B cell (primary cell): ENCODE results near the gene PLCL1. TPM values are rescaled to one million over a fixed set of nuclear protein-coding genes. Genes with fewer than 3 reads are reported as not detected.

ENCODE experiments used
- ATAC-seq: fragments of 200-7000 bp; cut with Tn5 transposase; one replicate; pipeline ENCODE4 v1.10.0; 2021; ENCODE audit warnings: low read depth, mild to moderate bottlenecking, moderate number of reproducible peaks, moderate library complexity
- CTCF ChIA-PET: fragments of 350-600 bp; sonication (Branson Sonifier 250); formaldehyde crosslinking; loops from one replicate; lab custom pipeline; 2021; ENCODE audit warnings: antibody characterized with exemption, inconsistent platforms; lab: Charles Lee
- POLR2A ChIA-PET: fragments of 350-600 bp; sonication (Branson Sonifier 250); formaldehyde crosslinking; loops from one replicate; lab custom pipeline; 2021; ENCODE audit warnings: antibody characterized with exemption; lab: Charles Lee
- DNase-seq: peaks from one replicate; pipeline ENCODE4 v3.0.0; 2013
- H2AFZ ChIP-seq: 2 replicates; pipeline ENCODE4 v1.6.1; 2012; ENCODE audit warnings: mild to moderate bottlenecking, low read depth, low read length; ENCODE audit not compliant: insufficient read depth, poor library complexity, severe bottlenecking
- H3K27ac ChIP-seq, 2 donors: 1 replicate in 1 of 2; 2 replicates in 1 of 2; pipeline ENCODE4 v1.5.1; 2012 to 2013; ENCODE audit warnings: low read length in 2 of 2, mild to moderate bottlenecking in 2 of 2, moderate library complexity in 1 of 2
- H3K27me3 ChIP-seq, 4 experiments: fragments of 200-600 bp in 1 of 4; sonication (generic) in 1 of 4; replicated peaks in 1 of 4; 1 replicate in 2 of 4; 2 replicates in 2 of 4; pipeline versions ENCODE4 v1.6.1 to v1.7.0; 2013 to 2016; ENCODE audit warnings: low read length in 3 of 4, mild to moderate bottlenecking in 2 of 4, mixed read lengths in 1 of 4, moderate library complexity in 1 of 4; ENCODE audit not compliant: insufficient read depth in 4 of 4, control insufficient read depth in 3 of 4; ENCODE audit errors: control extremely low read depth in 1 of 4
- H3K36me3 ChIP-seq, 2 experiments: replicated peaks in 1 of 2; 1 replicate in 1 of 2; 2 replicates in 1 of 2; pipeline versions ENCODE4 v1.6.1 to v1.7.1; 2013; ENCODE audit warnings: low read length in 1 of 2; ENCODE audit not compliant: insufficient read depth in 2 of 2, control insufficient read depth in 1 of 2; ENCODE audit errors: control extremely low read depth in 1 of 2, extremely low read depth in 1 of 2
- H3K4me1 ChIP-seq, 2 donors: fragments of 200-600 bp in 1 of 2; sonication (generic) in 1 of 2; 1 replicate in 1 of 2; 2 replicates in 1 of 2; pipeline versions ENCODE4 v1.5.1 to v1.6.1; 2013 to 2017; ENCODE audit warnings: low read length in 2 of 2; ENCODE audit not compliant: control insufficient read depth in 2 of 2, insufficient read depth in 2 of 2
- H3K4me2 ChIP-seq: replicated peaks from 2 replicates; pipeline ENCODE3; 2012; ENCODE audit warnings: mild to moderate bottlenecking, low read depth, low read length; ENCODE audit not compliant: poor library complexity, severe bottlenecking
- H3K4me3 ChIP-seq, 5 experiments: fragments of 200-600 bp in 1 of 5; sonication (generic) in 1 of 5; 1 replicate in 3 of 5; 2 replicates in 2 of 5; pipeline versions ENCODE4 v1.5.1 to v1.7.0; 2011 to 2016; ENCODE audit warnings: low read length in 4 of 5, mild to moderate bottlenecking in 4 of 5, low read depth in 2 of 5, control low read depth in 1 of 5, moderate library complexity in 1 of 5; ENCODE audit not compliant: insufficient read depth in 1 of 5; ENCODE audit errors: control extremely low read depth in 1 of 5, extremely low read depth in 1 of 5
- H3K79me2 ChIP-seq: fragments of 200-600 bp; sonication (generic); one replicate; pipeline ENCODE4 v1.6.0; 2016; ENCODE audit warnings: low read length; ENCODE audit not compliant: control insufficient read depth, insufficient read depth
- H3K9ac ChIP-seq: fragments of 200-600 bp; sonication (generic); 2 replicates; pipeline ENCODE4 v1.6.1; 2017; ENCODE audit warnings: mild to moderate bottlenecking, low read length, moderate library complexity
- H3K9me3 ChIP-seq, 3 donors: one replicate each; pipeline versions ENCODE4 v1.6.1 to v1.7.1; 2013; ENCODE audit warnings: low read length in 2 of 3; ENCODE audit not compliant: control insufficient read depth in 2 of 3, insufficient read depth in 1 of 3; ENCODE audit errors: control extremely low read depth in 1 of 3
- H4K20me1 ChIP-seq: 2 replicates; pipeline ENCODE4 v1.6.0; 2012; ENCODE audit warnings: mild to moderate bottlenecking, low read length; ENCODE audit not compliant: insufficient read depth, control insufficient read depth, poor library complexity, severe bottlenecking
- H3K27ac Mint-ChIP-seq: one replicate; pipeline ENCODE4 v1.8.0; 2021; ENCODE audit warnings: mixed read lengths
- H3K27me3 Mint-ChIP-seq: one replicate; pipeline ENCODE4 v1.8.0; 2021; ENCODE audit warnings: mixed read lengths
- H3K4me1 Mint-ChIP-seq: one replicate; pipeline ENCODE4 v1.8.0; 2021; ENCODE audit warnings: mixed read lengths
- H3K4me3 Mint-ChIP-seq: one replicate; pipeline ENCODE4 v1.8.0; 2021; ENCODE audit warnings: mixed read lengths
- H3K9me3 Mint-ChIP-seq: one replicate; pipeline ENCODE4 v1.8.0; 2022; ENCODE audit warnings: mixed read lengths; ENCODE audit not compliant: insufficient read depth
- EZH2 ChIP-seq: IDR thresholded peaks from 2 replicates; pipeline ENCODE4 v1.6.1; 2012; ENCODE audit warnings: borderline replicate concordance, low read depth, mild to moderate bottlenecking, moderate library complexity, low read length; ENCODE audit not compliant: insufficient read depth, poor library complexity, severe bottlenecking
- WGBS: methylation state at CpG from one replicate; pipeline ENCODE4 v1.1.5; 2013; ENCODE audit warnings: missing lambda C conversion rate; ENCODE audit not compliant: insufficient coverage; 5-methylcytosine and 5-hydroxymethylcytosine counted together
- intact Hi-C: fragments of 100-400 bp; cut with micrococcal nuclease; formaldehyde crosslinking; loops from one replicate; pipeline ENCODE4 v1.10.0; 2022
- polyA plus RNA-seq: library from polyadenylated mRNA; depleted of rRNA; stranded (reverse); fragments of >200 nt; gene quantifications from 2 replicates; pipeline ENCODE4 v1.2.3, GENCODE V29; 2012
- total RNA-seq, 2 donors: library from RNA; stranded (reverse); fragments of 120-200 nt in 1 of 2; gene quantifications; 1 replicate in 1 of 2; 2 replicates in 1 of 2; pipeline versions ENCODE4 v1.2.3 to v1.2.4, GENCODE V29; 2013 to 2022
- TF ChIP-seq, protein P1 (sequence below): fragments of 200-600 bp; IDR thresholded peaks from one replicate; pipeline ENCODE4 v1.8.0; 2022; ENCODE audit warnings: antibody characterized with exemption, mild to moderate bottlenecking

Gene PLCL1
- total and polyA plus RNA-seq, 2 donors (not counting 1 experiment from before 2014, with no cell fraction given): 0.07 to 0.25 TPM

DNA sequence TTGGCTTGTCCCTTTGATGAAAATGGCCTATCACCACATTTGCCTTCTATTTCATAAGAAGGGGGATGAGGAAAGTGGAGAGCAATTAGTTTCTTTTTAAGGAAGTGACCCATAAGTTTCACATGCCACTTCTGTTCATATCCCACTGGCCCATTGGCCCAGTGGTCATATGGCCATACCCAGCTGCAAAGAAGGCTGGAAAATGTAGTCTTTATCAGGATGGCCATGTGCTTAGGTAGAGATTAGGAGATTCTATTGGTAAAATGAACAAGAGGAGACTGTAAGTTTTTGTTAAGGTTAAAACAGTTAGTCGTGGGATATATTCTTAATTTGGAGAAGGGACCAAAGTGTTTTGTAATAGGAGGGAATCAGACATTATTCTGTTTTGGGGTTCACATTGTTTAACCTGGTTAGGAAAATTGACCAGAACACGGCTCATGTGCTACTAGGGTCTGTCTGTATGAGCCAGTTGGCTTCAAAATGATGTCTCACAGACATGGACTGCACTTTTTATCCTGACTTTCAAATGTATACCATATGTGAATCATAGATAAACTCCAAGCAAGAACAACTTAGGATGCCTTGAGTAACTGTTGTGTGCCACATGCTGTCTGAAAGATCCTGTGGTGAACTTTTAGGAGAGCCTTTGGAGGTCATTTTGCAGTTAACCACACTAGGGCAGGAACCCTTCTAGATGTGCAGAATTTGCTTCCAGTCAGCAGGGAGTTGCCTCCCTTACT is 17.3 kb downstream of the PLCL1 start:
- H3K9me3 Mint-ChIP-seq: no peaks in the 10 kb centered on the region
- Histone ChIP-seq H2AFZ (no peak overlapping the region), H3K27me3 (peaks cover 0 to 3% (median 0%) of the 10 kb centered on the region in 4 experiments), H3K9me3 (no peaks in the 10 kb centered on the region), H3K4me2 (no peak overlapping the region), H3K27ac (no peak overlapping the region), H3K79me2 (no peaks in the 10 kb centered on the region), H3K36me3 (no peaks in the 10 kb centered on the region), H4K20me1 (no peaks in the 10 kb centered on the region), H3K9ac (no peak overlapping the region), H3K4me1 (no peaks in the 10 kb centered on the region), H3K4me3 (no peak overlapping the region)
- POLR2A ChIA-PET: no interaction called here
- no peak for ATAC-seq
- intact Hi-C loops: no loop called here
- H3K27me3 Mint-ChIP-seq: peaks cover 36% of the 10 kb centered on the region
- no peaks in the 10 kb centered on the region for H3K4me1 Mint-ChIP-seq
- 100% methylated on average over 1 of the region's 2 CpGs for WGBS
- TF ChIP-seq EZH2: no peak
- TF ChIP-seq, protein P1, sequence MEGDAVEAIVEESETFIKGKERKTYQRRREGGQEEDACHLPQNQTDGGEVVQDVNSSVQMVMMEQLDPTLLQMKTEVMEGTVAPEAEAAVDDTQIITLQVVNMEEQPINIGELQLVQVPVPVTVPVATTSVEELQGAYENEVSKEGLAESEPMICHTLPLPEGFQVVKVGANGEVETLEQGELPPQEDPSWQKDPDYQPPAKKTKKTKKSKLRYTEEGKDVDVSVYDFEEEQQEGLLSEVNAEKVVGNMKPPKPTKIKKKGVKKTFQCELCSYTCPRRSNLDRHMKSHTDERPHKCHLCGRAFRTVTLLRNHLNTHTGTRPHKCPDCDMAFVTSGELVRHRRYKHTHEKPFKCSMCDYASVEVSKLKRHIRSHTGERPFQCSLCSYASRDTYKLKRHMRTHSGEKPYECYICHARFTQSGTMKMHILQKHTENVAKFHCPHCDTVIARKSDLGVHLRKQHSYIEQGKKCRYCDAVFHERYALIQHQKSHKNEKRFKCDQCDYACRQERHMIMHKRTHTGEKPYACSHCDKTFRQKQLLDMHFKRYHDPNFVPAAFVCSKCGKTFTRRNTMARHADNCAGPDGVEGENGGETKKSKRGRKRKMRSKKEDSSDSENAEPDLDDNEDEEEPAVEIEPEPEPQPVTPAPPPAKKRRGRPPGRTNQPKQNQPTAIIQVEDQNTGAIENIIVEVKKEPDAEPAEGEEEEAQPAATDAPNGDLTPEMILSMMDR: no peak
- no peak overlapping the region for H3K4me3 Mint-ChIP-seq
- CTCF ChIA-PET: no interaction called here
- no peak overlapping the region for H3K27ac Mint-ChIP-seq
- no peak for DNase-seq

GRCh38 chr2:197822333-197822732 is 17.9 kb downstream of the PLCL1 start:
- H3K9me3 Mint-ChIP-seq: no peaks in the 10 kb centered on the region
- intact Hi-C loops: no loop called here

More at GRCh38 chr2:197822333-197822732, 17.9 kb downstream of the PLCL1 start:
- Histone ChIP-seq H3K36me3 (no peaks in the 10 kb centered on the region), H3K4me3 (no peak overlapping the region), H3K9ac (no peak overlapping the region), H3K27me3 (peaks cover 0 to 3% (median 0%) of the 10 kb centered on the region in 4 experiments), H3K79me2 (no peaks in the 10 kb centered on the region), H3K27ac (no peak overlapping the region), H3K9me3 (no peaks in the 10 kb centered on the region), H3K4me2 (no peak overlapping the region), H4K20me1 (no peaks in the 10 kb centered on the region), H3K4me1 (no peaks in the 10 kb centered on the region), H2AFZ (no peak overlapping the region)
- POLR2A ChIA-PET: no interaction called here
- ATAC-seq: no peak
- CTCF ChIA-PET: no interaction called here
- Mint-ChIP-seq H3K4me3 (no peak overlapping the region), H3K27ac (no peak overlapping the region), H3K4me1 (no peaks in the 10 kb centered on the region), H3K27me3 (peaks cover 41% of the 10 kb centered on the region)
- TF ChIP-seq EZH2: no peak
- TF ChIP-seq, protein P1: no peak
- WGBS: 72% methylated on average over 2 of the region's 2 CpGs
- DNase-seq: no peak
